A549 (cell line): ENCODE measurements around the gene ATP5PD. TPM values are rescaled to one million over a fixed set of nuclear protein-coding genes. Genes with fewer than 3 reads are reported as not detected.

Source experiments
- ATAC-seq, 2 experiments: fragments of 200-7000 bp in 1 of 2; fragments of >200 bp in 1 of 2; cut with Nextera tagmentation in 1 of 2; cut with Tn5 transposase in 1 of 2; 3 replicates each; pipeline versions ENCODE4 v1.8.0 to v1.9.1; 2018 to 2020; ENCODE audit warnings: mild to moderate bottlenecking in 1 of 2, moderate library complexity in 1 of 2
- CTCF ChIA-PET: fragments of 300-600 bp; sonication (Branson Sonifier 250); formaldehyde crosslinking; extraction: SDS; loops from one replicate; lab custom pipeline; 2021; ENCODE audit warnings: antibody characterized with exemption, inconsistent platforms; lab: Yijun Ruan, JAX
- POLR2A ChIA-PET: fragments of 350-600 bp; formaldehyde crosslinking; extraction: SDS; loops from one replicate; lab custom pipeline; 2021; ENCODE audit warnings: antibody characterized with exemption, inconsistent platforms; lab: Yijun Ruan, JAX
- DNase-seq, 2 experiments: peaks; one replicate each; pipeline versions ENCODE4 v3.0.0 to v3.0.0-alpha.2; 2011 to 2016; ENCODE audit warnings: low read depth in 1 of 2, low spot score in 1 of 2
- FAIRE-seq: peaks from 2 replicates; lab custom pipeline; 2011; peaks lifted over from hg19 to GRCh38; lab: Jason Lieb, UNC
- H3K27ac ChIP-seq, 2 experiments: fragments of >200 bp; sonication (Bioruptor Twin); formaldehyde crosslinking; 3 replicates each; pipeline ENCODE4 v1.5.1; 2016 to 2017
- H3K4me1 ChIP-seq: fragments of >200 bp; sonication (Bioruptor Twin); formaldehyde crosslinking; 3 replicates; pipeline ENCODE4 v1.6.1; 2016
- H3K4me2 ChIP-seq: fragments of >200 bp; sonication (Bioruptor Twin); formaldehyde crosslinking; 3 replicates; pipeline ENCODE4 v1.6.1; 2016
- H3K4me3 ChIP-seq: fragments of >200 bp; sonication (Bioruptor Twin); formaldehyde crosslinking; 3 replicates; pipeline ENCODE4 v1.5.1; 2016
- H3K9me3 ChIP-seq: fragments of >200 bp; sonication (Bioruptor Twin); formaldehyde crosslinking; 3 replicates; pipeline ENCODE4 v1.6.1; 2016
- BCL3 ChIP-seq: fragments of >200 bp; sonication (Bioruptor Twin); formaldehyde crosslinking; IDR thresholded peaks from 3 replicates; pipeline ENCODE4 v1.6.1; 2016
- BHLHE40 ChIP-seq: IDR thresholded peaks from 2 replicates; pipeline ENCODE4 v1.6.1; 2012; ENCODE audit warnings: low read depth, low read length, inconsistent platforms
- CHD4 ChIP-seq: fragments of 200-600 bp; sonication (generic); IDR thresholded peaks from 2 replicates; pipeline ENCODE4 v1.6.1; 2016; ENCODE audit warnings: antibody characterized with exemption, mild to moderate bottlenecking, borderline replicate concordance
- ESRRA ChIP-seq: fragments of 150-350 bp; IDR thresholded peaks from 2 replicates; pipeline ENCODE4 v1.6.1; 2014; ENCODE audit warnings: mild to moderate bottlenecking, low read length, borderline replicate concordance
- FOSL2 ChIP-seq, 2 experiments: fragments of 450-650 bp in 1 of 2; fragments of >200 bp in 1 of 2; sonication (Bioruptor Twin) in 1 of 2; formaldehyde crosslinking; IDR thresholded peaks; 2 replicates each; pipeline versions ENCODE4 v1.5.0 to v1.6.1; 2016 to 2020; ENCODE audit warnings: mild to moderate bottlenecking in 1 of 2, moderate library complexity in 1 of 2
- FOXS1 ChIP-seq: fragments of 250-450 bp; sonication (Bioruptor Pico); IDR thresholded peaks from 2 replicates; pipeline ENCODE4 v1.5.0; 2020; ENCODE audit warnings: mild to moderate bottlenecking, moderate library complexity
- HDAC2 ChIP-seq: fragments of 200-600 bp; sonication (generic); IDR thresholded peaks from 2 replicates; pipeline ENCODE4 v1.6.1; 2016
- HEYL ChIP-seq: fragments of 250-450 bp; sonication (Bioruptor Pico); IDR thresholded peaks from 2 replicates; pipeline ENCODE4 v1.8.0; 2021; ENCODE audit warnings: mild to moderate bottlenecking, moderate library complexity
- HOXB5 ChIP-seq: fragments of 250-450 bp; sonication (Bioruptor Pico); IDR thresholded peaks from 2 replicates; pipeline ENCODE4 v1.5.0; 2020; ENCODE audit warnings: mild to moderate bottlenecking, moderate library complexity
- JUN ChIP-seq, 2 experiments: fragments of >200 bp; sonication (Bioruptor Twin); formaldehyde crosslinking; IDR thresholded peaks; 2 replicates in 1 of 2; 3 replicates in 1 of 2; pipeline ENCODE4 v1.6.1; 2016 to 2017
- JUNB ChIP-seq: fragments of >200 bp; sonication (Bioruptor Twin); formaldehyde crosslinking; IDR thresholded peaks from 2 replicates; pipeline ENCODE4 v1.6.1; 2016
- MAFK ChIP-seq: fragments of 450-650 bp; IDR thresholded peaks from 2 replicates; pipeline ENCODE4 v1.6.1; 2014; ENCODE audit not compliant: partially characterized antibody
- MYC ChIP-seq: IDR thresholded peaks from 2 replicates; pipeline ENCODE4 v1.6.1; 2012; ENCODE audit warnings: mild to moderate bottlenecking, inconsistent platforms, low read length, improper control_type of control experiment, borderline replicate concordance
- NFE2L2 ChIP-seq: fragments of 150-350 bp; conservative IDR thresholded peaks from 2 replicates; pipeline ENCODE4 v1.6.1; 2014; ENCODE audit warnings: low read length
- NR3C1 ChIP-seq: fragments of >200 bp; sonication (Bioruptor Twin); formaldehyde crosslinking; IDR thresholded peaks from 3 replicates; pipeline ENCODE4 v1.6.1; 2017
- RCOR1 ChIP-seq: fragments of 150-350 bp; IDR thresholded peaks from 2 replicates; pipeline ENCODE4 v1.6.1; 2014; ENCODE audit warnings: antibody characterized with exemption, low read length, low read depth
- RFX5 ChIP-seq: fragments of 450-650 bp; IDR thresholded peaks from 2 replicates; pipeline ENCODE4 v1.7.1; 2014; ENCODE audit warnings: antibody characterized with exemption, mild to moderate bottlenecking, moderate library complexity
- RNF2 ChIP-seq: fragments of 200-600 bp; sonication (generic); IDR thresholded peaks from 2 replicates; pipeline ENCODE4 v1.6.1; 2016; ENCODE audit warnings: low read depth, mild to moderate bottlenecking, antibody characterized with exemption, moderate library complexity, borderline replicate concordance
- TFCP2L1 ChIP-seq: fragments of 250-450 bp; sonication (Bioruptor Pico); IDR thresholded peaks from 2 replicates; pipeline ENCODE4 v1.5.0; 2021; ENCODE audit warnings: mild to moderate bottlenecking
- ZC3H11A ChIP-seq: fragments of 450-650 bp; IDR thresholded peaks from 2 replicates; pipeline ENCODE4 v1.6.1; 2014; ENCODE audit warnings: antibody characterized with exemption, mild to moderate bottlenecking
- ZSCAN20 ChIP-seq: fragments of 250-450 bp; sonication (Bioruptor Pico); IDR thresholded peaks from 2 replicates; pipeline ENCODE4 v1.8.0; 2022; ENCODE audit warnings: mild to moderate bottlenecking, moderate library complexity
- WGBS: methylation state at CpG from one replicate; pipeline ENCODE4 v1.1.6; 2017; ENCODE audit errors: missing lambda C conversion rate; 5-methylcytosine and 5-hydroxymethylcytosine counted together
- polyA plus RNA-seq, 4 experiments: library from polyadenylated mRNA; depleted of rRNA in 3 of 4; stranded (reverse); fragments of >200 nt; fragmentation: RNase III in 1 of 4; extraction: RNeasy Plus Mini Kit Qiagen cat#74134 plus additional on column Dnase treatment in 1 of 4; gene quantifications; 2 replicates in 3 of 4; 3 replicates in 1 of 4; pipeline ENCODE4 v1.2.3, GENCODE V29; 2011 to 2017
- TF ChIP-seq, protein P1 (sequence below): IDR thresholded peaks from 2 replicates; pipeline ENCODE4 v1.6.1; 2012
- TF ChIP-seq, protein P2 (sequence below): fragments of >200 bp; sonication (Bioruptor Twin); formaldehyde crosslinking; IDR thresholded peaks from 3 replicates; pipeline ENCODE4 v1.5.1; 2016

ATP5PD gene
- polyA plus RNA-seq, 2 of the 4 experiments (the other 2 are of a cell fraction) = 333 to 463 TPM

- ATAC-seq = no peak
Observed at GRCh38 chr17:75005291-75005690, 41.5 kb downstream of the ATP5PD start.

GRCh38 chr17:75004371-75004770 is 42.4 kb downstream of the ATP5PD start:
- DNase-seq (no peak), FAIRE-seq (no peak), ATAC-seq (no peak)
- CTCF ChIA-PET = interaction anchor here (0.6 to 19.2 kb wide), 9 partner anchors 2 to 263 kb away, joined by 3 to 404 read pairs (median 4); partner anchors contain the start of genes CDR2L, HID1, MRPL58 and NT5C
- no peaks in the 10 kb centered on the region for H3K9me3 ChIP-seq
- H3K27ac ChIP-seq = no peak overlapping the region
- POLR2A ChIA-PET = interaction anchor here (2.0 kb wide), 2 partner anchors 8 to 16 kb away, joined by 4 to 11 read pairs; partner anchors contain the start of gene MRPL58
- no peaks in the 10 kb centered on the region for H3K4me1 ChIP-seq
- TF ChIP-seq FOSL2 (IDR thresholded peaks at IDR 0.05) (no peak), FOSL2 (CRISPR knock-in tag; IDR thresholded peaks at IDR 0.05) (no peak), ZSCAN20 (CRISPR knock-in tag) (no peak), TFCP2L1 (CRISPR knock-in tag) (no peak), NFE2L2 (no peak), ZC3H11A (no peak), BHLHE40 (no peak), HDAC2 (no peak), JUN (IDR thresholded peaks at IDR 0.05) (no peak), FOXS1 (CRISPR knock-in tag) (no peak)
- TF ChIP-seq, protein P1, sequence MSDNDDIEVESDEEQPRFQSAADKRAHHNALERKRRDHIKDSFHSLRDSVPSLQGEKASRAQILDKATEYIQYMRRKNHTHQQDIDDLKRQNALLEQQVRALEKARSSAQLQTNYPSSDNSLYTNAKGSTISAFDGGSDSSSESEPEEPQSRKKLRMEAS = no peak
- no peak overlapping the region for H3K4me2 ChIP-seq
- 93% methylated on average over 3 of the region's 3 CpGs for WGBS
- H3K4me3 ChIP-seq = no peak overlapping the region

More at GRCh38 chr17:75005291-75005690, 41.5 kb downstream of the ATP5PD start:
- no peak overlapping the region for H3K4me2 ChIP-seq
- TF ChIP-seq NR3C1 = no peak
- TF ChIP-seq MAFK = no peak
- TF ChIP-seq HOXB5 (CRISPR knock-in tag) = no peak
- TF ChIP-seq JUNB = no peak
- TF ChIP-seq BCL3 = no peak
- DNase-seq (no peak), FAIRE-seq (no peak)
- no peaks in the 10 kb centered on the region for H3K9me3 ChIP-seq
- H3K4me3 ChIP-seq = no peak overlapping the region
- no peaks in the 10 kb centered on the region for H3K4me1 ChIP-seq
- ChIA-PET POLR2A (interaction anchor here (0.6 kb wide), 2 partner anchors 43 to 850 kb away, joined by 3 to 7 read pairs; partner anchors contain the start of gene WBP2), CTCF (interaction anchor here (0.6 to 19.2 kb wide), 7 partner anchors 10 to 197 kb away, joined by 3 to 404 read pairs (median 7); partner anchors contain the start of genes CDR2L, HID1, NT5C and OTOP2)
- no peak overlapping the region for H3K27ac ChIP-seq
- 87% methylated on average over 8 of the region's 8 CpGs for WGBS

- H3K27ac ChIP-seq = no peak overlapping the region
- no peak overlapping the region for H3K4me3 ChIP-seq
- H3K9me3 ChIP-seq = no peaks in the 10 kb centered on the region
- no peak for DNase-seq
- 94% methylated on average over 19 of the region's 19 CpGs for WGBS
- ChIA-PET CTCF (interaction anchor here (0.6 to 19.2 kb wide), 7 partner anchors 2 to 1693 kb away, joined by 3 to 404 read pairs (median 4); partner anchors contain the start of genes CDR2L, HID1 and MRPL58), POLR2A (interaction anchor here (2.0 kb wide), 2 partner anchors 9 to 16 kb away, joined by 4 to 11 read pairs; partner anchors contain the start of gene MRPL58)
- H3K4me2 ChIP-seq = no peak overlapping the region
- TF ChIP-seq JUNB (no peak), BHLHE40 (no peak), NR3C1 (no peak), RFX5 (no peak), MAFK (no peak), RNF2 (no peak), TFCP2L1 (CRISPR knock-in tag) (no peak), HEYL (no peak), MYC (no peak), RCOR1 (no peak), HDAC2 (no peak), ESRRA (no peak), CHD4 (no peak)
- TF ChIP-seq, protein P2, sequence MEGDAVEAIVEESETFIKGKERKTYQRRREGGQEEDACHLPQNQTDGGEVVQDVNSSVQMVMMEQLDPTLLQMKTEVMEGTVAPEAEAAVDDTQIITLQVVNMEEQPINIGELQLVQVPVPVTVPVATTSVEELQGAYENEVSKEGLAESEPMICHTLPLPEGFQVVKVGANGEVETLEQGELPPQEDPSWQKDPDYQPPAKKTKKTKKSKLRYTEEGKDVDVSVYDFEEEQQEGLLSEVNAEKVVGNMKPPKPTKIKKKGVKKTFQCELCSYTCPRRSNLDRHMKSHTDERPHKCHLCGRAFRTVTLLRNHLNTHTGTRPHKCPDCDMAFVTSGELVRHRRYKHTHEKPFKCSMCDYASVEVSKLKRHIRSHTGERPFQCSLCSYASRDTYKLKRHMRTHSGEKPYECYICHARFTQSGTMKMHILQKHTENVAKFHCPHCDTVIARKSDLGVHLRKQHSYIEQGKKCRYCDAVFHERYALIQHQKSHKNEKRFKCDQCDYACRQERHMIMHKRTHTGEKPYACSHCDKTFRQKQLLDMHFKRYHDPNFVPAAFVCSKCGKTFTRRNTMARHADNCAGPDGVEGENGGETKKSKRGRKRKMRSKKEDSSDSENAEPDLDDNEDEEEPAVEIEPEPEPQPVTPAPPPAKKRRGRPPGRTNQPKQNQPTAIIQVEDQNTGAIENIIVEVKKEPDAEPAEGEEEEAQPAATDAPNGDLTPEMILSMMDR = no peak
- FAIRE-seq = no peak
- no peaks in the 10 kb centered on the region for H3K4me1 ChIP-seq
- ATAC-seq = no peak
Observed at GRCh38 chr17:75003957-75004355, 42.8 kb downstream of the ATP5PD start.
